GDM1 (cell line): ENCODE measurements around the gene ASTL.

Source experiments
- DNase-seq: peaks from one replicate; lab custom pipeline; 2025; lab: John Stamatoyannopoulos, UW

Gene ASTL

GRCh38 chr2:96083064-96083939 is 55.0 kb downstream of the ASTL start:
- DNase-seq = no peak

- DNase-seq = no peak
Measured at GRCh38 chr2:96082211-96083063, 55.9 kb downstream of the ASTL start.

- DNase-seq = no peak
Measured at GRCh38 chr2:96081042-96081441, 57.3 kb downstream of the ASTL start.

GRCh38 chr2:96075199-96075771 is 63.0 kb downstream of the ASTL start:
- no peak for DNase-seq

GRCh38 chr2:96074156-96074555 is 64.1 kb downstream of the ASTL start:
- DNase-seq = no peak

GRCh38 chr2:96073170-96073775 is 65.0 kb downstream of the ASTL start:
- no peak for DNase-seq
